GM21423 (cell line): ENCODE results near the gene ABCB8.

Experiments used
- ATAC-seq: cut with Tn5 transposase; IDR thresholded peaks from one replicate; pipeline ENCODE4 v1.9.1; 2021; ENCODE audit warnings: mild to moderate bottlenecking, moderate library complexity; ENCODE audit not compliant: unreplicated experiment

ABCB8 gene

DNA sequence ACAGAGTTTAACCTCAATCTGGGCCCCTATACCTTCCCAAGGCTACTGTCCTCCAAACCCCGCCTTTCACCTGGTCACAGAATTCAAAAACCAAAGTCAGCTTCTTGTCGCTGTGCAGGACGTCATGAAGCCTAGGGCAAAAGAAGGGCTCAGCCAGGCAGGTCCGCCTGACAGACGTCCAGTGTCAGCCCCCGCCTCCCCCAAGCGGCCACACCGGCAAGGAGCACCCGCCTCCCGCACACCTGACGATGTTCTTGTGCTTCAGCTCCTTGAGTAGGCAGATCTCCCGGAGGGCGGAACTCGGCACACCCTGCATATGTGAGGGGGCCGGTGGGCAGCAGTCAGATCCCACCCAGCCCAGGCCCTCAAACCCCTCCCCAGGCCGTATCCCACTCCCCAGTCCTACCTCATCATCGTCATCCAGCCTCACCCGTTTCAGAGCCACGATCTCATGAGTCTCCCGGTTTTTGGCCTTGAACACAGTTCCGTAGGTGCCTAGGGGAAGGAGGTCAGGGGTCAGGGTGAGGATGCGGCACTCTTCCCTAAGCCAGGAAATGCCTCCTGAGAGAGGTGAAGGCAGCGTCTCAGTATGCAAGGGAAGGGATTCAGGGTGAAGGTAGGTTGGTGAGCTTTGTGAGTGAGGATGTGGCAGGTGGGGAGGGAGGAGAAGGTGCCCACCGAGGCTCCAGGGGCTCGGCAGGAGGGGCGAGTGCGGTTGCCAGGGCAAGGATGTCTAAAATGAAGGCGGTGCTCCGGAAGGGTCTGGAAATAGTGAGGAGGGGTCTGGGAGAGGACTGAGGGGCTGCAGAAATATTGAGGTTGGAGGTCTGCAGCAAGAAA lies 28.6 kb downstream of the ABCB8 start:
- no peak for ATAC-seq

GRCh38 chr7:151057506-151057988 lies 29.3 kb downstream of the ABCB8 start, which contains the start of gene CDK5:
TSS of gene CDK5 (minus strand) at chr7:151057897. CDS start at chr7:151057848, 49 bp downstream.
- ATAC-seq = peak; percentile 5

DNA sequence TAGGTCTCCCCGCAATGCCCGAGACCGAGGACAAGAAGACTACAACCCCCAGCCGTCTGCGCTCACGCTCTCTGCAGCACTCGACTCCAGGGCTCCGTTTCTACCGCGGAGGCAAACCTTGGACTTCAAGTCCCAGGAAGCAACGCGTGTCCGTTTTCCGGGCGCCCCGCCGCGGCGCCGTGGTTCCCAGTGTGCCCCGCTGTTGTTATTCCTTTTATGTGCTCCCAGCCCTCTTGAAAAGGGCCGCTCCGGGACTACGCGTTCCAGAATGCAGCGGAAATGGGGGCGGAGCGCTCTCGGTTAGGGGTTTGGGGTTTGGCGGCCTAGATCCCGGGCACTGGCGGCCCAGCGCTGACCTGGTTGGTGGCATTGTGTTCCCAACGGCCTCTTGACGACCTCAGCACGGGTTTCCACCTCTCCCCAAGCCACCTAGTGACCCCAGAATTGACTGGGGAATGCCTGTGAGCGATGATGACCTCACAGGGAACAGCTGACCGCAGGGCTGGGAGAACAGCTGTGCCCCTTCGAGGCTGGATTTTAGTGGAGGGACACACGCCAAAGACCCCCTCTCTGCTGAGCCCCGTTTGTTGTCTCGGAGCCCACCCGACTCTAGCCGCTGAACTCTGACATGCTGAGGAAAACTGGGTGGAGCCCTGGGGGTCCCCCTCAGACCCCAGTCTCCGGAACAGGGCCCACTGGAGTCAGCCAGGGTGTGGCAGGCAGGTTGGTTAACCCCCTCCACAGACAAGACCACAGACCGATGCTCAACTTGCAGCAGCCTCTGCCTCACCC lies 29.9 kb downstream of the ABCB8 start:
- ATAC-seq = peak; percentile 89

DNA sequence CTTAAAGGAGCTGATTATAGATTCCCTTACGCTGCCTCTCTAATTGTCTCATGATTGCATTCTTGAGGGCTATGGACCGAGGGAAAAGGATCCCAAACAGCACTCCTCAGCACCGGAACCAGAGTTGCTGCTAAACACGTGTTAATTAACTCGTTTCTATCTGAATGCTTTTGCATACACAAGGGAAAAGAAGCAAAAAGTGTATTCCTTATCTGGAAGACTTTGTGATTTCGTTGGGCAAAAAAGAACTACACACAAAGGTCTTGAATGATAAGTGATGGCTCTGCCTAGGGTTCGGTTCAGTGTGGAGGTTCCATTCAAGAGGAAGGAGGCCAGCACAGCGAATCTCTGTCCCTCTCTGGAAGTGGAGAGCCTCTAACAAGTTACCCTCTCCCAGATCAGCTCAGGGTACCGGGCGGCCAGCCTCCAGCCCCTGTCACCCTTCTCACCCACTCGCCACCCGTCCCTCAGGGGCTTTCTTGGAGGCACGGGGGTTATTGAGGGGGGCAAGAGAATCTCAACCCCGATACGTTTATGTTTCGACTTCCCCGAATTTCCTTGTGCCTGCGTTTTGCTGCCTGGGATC lies 30.6 kb downstream of the ABCB8 start:
- ATAC-seq = no peak

GRCh38 chr7:151059367-151060112 lies 31.3 kb downstream of the ABCB8 start, which contains the start of gene SLC4A2:
TSS of gene SLC4A2 (plus strand) at chr7:151059589. CDS start at chr7:151061988, 2,399 bp downstream.
- ATAC-seq = peak; percentile 24

- no peak for ATAC-seq
These were observed 31.8 kb downstream of the ABCB8 start for GRCh38 chr7:151060113-151060415.

GRCh38 chr7:151060416-151061212 lies 32.4 kb downstream of the ABCB8 start:
- no peak for ATAC-seq

DNA sequence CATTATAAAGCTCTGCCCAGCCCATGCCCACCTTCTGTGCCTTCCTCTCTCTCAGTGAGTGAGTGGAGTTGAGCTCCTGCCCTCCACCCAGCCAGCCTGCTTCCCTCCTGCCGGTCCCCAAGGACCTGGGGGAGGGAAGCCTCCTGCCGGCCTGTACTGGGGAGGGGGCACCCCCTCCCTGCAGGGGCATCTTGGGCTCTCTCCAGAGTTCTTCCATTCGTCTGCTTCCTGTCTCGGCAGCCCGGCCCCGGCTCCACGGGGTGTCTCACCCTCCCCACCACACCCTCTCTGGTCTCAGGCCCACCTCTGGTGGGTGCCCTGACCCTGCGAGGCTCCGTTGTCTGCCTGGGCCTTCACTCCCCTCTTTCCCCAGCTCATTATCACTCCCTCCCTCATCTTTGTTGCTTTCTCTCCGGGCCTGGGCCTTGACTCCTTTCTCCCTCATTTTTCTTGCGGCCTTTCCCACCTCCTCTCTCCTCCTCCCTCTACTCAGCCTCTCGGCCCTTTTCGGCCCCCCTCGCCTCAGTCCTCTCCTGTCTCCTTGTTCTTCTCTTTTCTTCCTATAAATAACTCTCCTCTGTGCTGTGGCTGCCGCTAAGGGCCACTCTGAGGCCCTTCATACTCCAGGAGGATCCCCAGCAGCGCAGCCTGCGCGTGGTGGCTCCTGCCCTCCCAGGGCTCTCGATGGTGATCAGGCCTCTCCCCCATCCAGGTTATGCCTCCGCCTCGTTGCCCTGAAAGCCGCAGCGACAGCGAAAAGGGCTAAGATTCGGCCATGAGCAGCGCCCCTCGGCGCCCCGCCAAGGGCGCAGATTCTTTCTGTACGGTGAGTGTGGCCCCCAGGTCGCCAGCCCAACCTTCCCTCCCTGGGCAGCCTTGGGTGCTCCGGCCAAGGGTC lies 33.2 kb downstream of the ABCB8 start:
- no peak for ATAC-seq

DNA sequence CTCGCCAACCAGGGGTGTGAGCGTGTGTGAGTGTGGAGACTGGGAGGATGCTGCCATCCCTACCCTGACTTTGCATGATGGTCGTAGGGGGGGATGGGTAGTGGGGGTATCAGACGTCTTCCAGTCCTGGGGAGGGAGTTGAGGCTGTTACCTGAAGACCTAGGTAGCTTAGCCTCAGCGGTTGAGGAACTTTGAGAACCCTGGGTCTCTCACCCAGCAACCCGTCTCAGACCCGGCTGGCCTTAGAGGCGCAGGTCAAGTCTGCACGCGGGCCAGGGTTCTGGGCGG lies 33.8 kb downstream of the ABCB8 start:
- ATAC-seq = no peak

DNA sequence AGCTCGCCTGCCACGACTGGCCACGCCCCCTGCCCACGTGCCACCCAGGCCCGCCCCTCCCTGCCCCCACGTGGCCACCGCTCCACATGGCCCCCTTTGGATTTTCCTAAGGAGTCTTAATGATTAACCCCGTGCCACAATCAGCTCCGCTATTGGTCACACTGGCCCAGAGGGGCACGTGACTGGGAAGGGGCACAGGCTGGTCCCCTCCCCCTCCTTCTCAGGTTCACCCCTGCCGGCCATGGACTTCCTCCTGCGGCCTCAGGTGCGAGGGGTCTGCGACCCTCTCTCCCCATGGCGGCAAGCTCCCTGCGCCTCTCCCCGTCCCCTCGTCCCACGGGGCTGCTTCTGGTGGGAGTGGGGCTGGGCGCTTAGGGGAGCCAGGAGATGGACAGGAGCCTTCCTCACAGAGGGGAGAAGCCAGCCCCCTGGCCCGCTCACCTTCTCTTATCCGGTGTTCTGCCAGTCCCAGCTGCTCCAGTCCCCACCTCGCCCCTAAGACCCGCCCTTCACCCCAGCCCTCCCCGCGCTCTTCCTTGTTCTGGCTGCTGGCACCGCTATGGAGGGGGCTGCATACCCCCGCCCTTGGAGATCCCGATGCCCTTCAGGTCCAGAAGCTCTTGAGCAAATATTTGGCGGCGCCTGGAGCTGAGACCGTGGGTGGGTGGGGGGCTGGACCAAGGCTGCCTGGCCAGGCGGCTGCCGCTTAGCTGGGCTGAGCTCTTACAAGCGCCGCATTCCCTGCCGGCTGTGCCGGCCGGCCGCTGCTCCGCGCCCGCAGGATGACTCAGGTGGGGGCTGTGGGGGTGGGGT lies 34.4 kb downstream of the ABCB8 start:
- ATAC-seq = no peak

GRCh38 chr7:151063212-151063561 lies 34.9 kb downstream of the ABCB8 start:
- no peak for ATAC-seq

DNA sequence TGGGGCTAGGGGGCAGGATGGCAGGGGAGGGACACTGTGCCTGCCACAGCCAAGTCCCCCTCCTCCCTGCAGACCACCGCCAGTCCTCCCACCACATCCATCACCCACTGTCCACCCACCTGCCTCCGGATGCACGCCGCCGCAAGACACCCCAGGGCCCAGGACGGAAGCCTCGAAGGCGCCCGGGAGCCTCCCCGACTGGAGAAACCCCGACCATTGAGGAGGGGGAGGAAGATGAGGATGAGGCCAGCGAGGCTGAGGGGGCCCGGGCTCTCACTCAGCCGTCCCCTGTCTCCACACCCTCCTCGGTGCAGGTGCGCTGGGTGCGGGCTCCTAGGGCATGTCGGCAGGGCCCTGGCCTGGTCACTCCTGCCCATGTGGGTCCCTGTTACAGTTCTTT lies 36.2 kb downstream of the ABCB8 start:
- ATAC-seq = no peak

GRCh38 chr7:151064993-151065392 lies 36.7 kb downstream of the ABCB8 start:
- no peak for ATAC-seq

DNA sequence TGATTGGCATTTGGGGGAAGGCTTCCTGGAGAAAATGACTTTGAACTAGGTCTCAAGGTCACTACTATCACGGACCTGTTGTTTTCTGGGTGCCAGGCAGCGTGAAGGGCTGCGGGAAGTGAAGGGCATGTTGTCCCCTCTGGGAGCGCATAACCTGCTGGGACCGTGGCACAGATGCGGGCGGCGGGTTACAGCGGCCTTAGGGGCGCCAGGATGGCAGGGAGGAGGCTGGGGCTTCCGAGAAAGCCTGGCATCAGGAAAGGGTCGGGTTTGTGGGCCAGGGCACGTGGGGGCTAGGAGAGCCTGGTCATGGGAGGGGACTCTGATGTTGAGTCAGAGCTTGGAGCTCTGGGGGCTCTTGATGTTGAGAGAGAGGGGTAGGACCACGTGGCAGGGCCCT lies 37.3 kb downstream of the ABCB8 start:
- ATAC-seq = no peak

- ATAC-seq = no peak
These were observed 38.2 kb downstream of the ABCB8 start for GRCh38 chr7:151066273-151066974.

- ATAC-seq = no peak
These were observed 40.0 kb downstream of the ABCB8 start for GRCh38 chr7:151068069-151068773.

GRCh38 chr7:151069841-151070573 lies 41.8 kb downstream of the ABCB8 start:
- no peak for ATAC-seq
